ENCODE measurements around the gene ADAMTS2.

GRCh38 chr5:179319123-179319522, 26.1 kb downstream of the ADAMTS2 start:
- no peak for TF ChIP-seq POLR2A (IDR thresholded peaks at IDR 0.05; ENCODE audit: control extremely low read depth in 1 of 2, low read depth in 2 of 2, low read length in 2 of 2)
- no peak for TF ChIP-seq EGR1 (IDR thresholded peaks at IDR 0.05; ENCODE audit: borderline replicate concordance, low read depth, low read length)
- TF ChIP-seq POLR2AphosphoS5 (IDR thresholded peaks at IDR 0.05; ENCODE audit: low read depth, low read length): no peak
- TF ChIP-seq CTCF (IDR thresholded peaks at IDR 0.05; ENCODE audit: control extremely low read depth in 1 of 3, insufficient read depth in 1 of 3, low read depth in 1 of 3, low read length in 3 of 3): no peak
